NCI-H748 treated with DMSO at 0.1 percent for 48 hours (cell line): ENCODE measurements around the gene SYT17.

ENCODE experiments used
- DNase-seq: peaks from one replicate; lab custom pipeline; 2025; lab: John Stamatoyannopoulos, UW

The SYT17 gene

GRCh38 chr16:19139436-19140091 is 28.5 kb upstream of the SYT17 start:
- DNase-seq = no peak

GRCh38 chr16:19140396-19140795 is 27.6 kb upstream of the SYT17 start:
- no peak for DNase-seq

- DNase-seq = no peak
Measured at GRCh38 chr16:19142939-19143598, 25.0 kb upstream of the SYT17 start.

GRCh38 chr16:19143599-19143956 is 24.5 kb upstream of the SYT17 start:
- DNase-seq = no peak

- no peak for DNase-seq
Measured at GRCh38 chr16:19145010-19145409, 23.0 kb upstream of the SYT17 start.

GRCh38 chr16:19147126-19147525 is 20.9 kb upstream of the SYT17 start:
- DNase-seq = no peak

GRCh38 chr16:19147627-19148026 is 20.4 kb upstream of the SYT17 start:
- no peak for DNase-seq

GRCh38 chr16:19148189-19148588 is 19.9 kb upstream of the SYT17 start:
- DNase-seq = no peak

- DNase-seq = no peak
Measured at GRCh38 chr16:19151310-19151709, 16.7 kb upstream of the SYT17 start.

GRCh38 chr16:19152042-19152441 is 16.0 kb upstream of the SYT17 start:
- no peak for DNase-seq

- no peak for DNase-seq
Measured at GRCh38 chr16:19153876-19154275, 14.2 kb upstream of the SYT17 start.

- no peak for DNase-seq
Measured at GRCh38 chr16:19162085-19162484, 6.0 kb upstream of the SYT17 start.

GRCh38 chr16:19163215-19163614 is 4.8 kb upstream of the SYT17 start:
- no peak for DNase-seq

GRCh38 chr16:19164285-19164684 is 3.8 kb upstream of the SYT17 start:
- no peak for DNase-seq

GRCh38 chr16:19165101-19165500 is 2.9 kb upstream of the SYT17 start:
- DNase-seq = no peak

GRCh38 chr16:19166500-19166899 is 1.5 kb upstream of the SYT17 start:
- DNase-seq = peak; percentile 1

GRCh38 chr16:19168371-19169081 is 486 bp downstream of the SYT17 start:
- no peak for DNase-seq

- peak; percentile 40 for DNase-seq
Measured at GRCh38 chr16:19169082-19169639, 1.1 kb downstream of the SYT17 start.

- no peak for DNase-seq
Measured at GRCh38 chr16:19170043-19170655, 2.1 kb downstream of the SYT17 start.

GRCh38 chr16:19172098-19172780 is 4.2 kb downstream of the SYT17 start:
- DNase-seq = no peak

- no peak for DNase-seq
Measured at GRCh38 chr16:19173059-19173458, 5.0 kb downstream of the SYT17 start.
